Nephron (organoid): Measurements from ENCODE around the gene GADD45G.
A peak's percentile ranks its signal among the peaks of the same experiment; 100 is the strongest.

ENCODE experiments used
- H3K27ac Mint-ChIP-seq, 3 experiments: 2 replicates each; pipeline ENCODE4 v1.8.0; 2020; ENCODE audit warnings: mixed read lengths in 3 of 3, mild to moderate bottlenecking in 2 of 3, moderate library complexity in 1 of 3
- H3K27me3 Mint-ChIP-seq: 2 replicates; pipeline ENCODE4 v1.8.0; 2021; ENCODE audit warnings: low read depth, mild to moderate bottlenecking, moderate library complexity, mixed read lengths
- H3K36me3 Mint-ChIP-seq: 2 replicates; pipeline ENCODE4 v1.8.0; 2020; ENCODE audit warnings: low read depth, mixed read lengths
- H3K4me1 Mint-ChIP-seq: 2 replicates; pipeline ENCODE4 v1.8.0; 2020; ENCODE audit warnings: mixed read lengths
- H3K4me3 Mint-ChIP-seq, 3 experiments: 2 replicates each; pipeline ENCODE4 v1.8.0; 2020; ENCODE audit warnings: mild to moderate bottlenecking in 3 of 3, mixed read lengths in 3 of 3, moderate library complexity in 2 of 3
- H3K9me3 Mint-ChIP-seq: 2 replicates; pipeline ENCODE4 v1.8.0; 2020; ENCODE audit warnings: mixed read lengths
- CTCF ChIP-seq, 3 experiments: fragments of 200-600 bp; sonication (generic); IDR thresholded peaks; one replicate each; pipeline ENCODE4 v1.5.0; 2021; ENCODE audit warnings: antibody characterized with exemption in 3 of 3; ENCODE audit not compliant: unreplicated experiment in 3 of 3

Gene GADD45G

GRCh38 chr9:89654025-89654662 lies 49.3 kb downstream of the GADD45G start:
- H3K4me3 Mint-ChIP-seq, result no peak overlapping the region
- TF ChIP-seq CTCF (IDR thresholded peaks at IDR 0.05; ENCODE audit: unreplicated experiment in 3 of 3), result no peak
- H3K36me3 Mint-ChIP-seq, result no peaks in the 10 kb centered on the region
- peaks cover 52% of the 10 kb centered on the region for H3K4me1 Mint-ChIP-seq
- no peak overlapping the region for H3K27ac Mint-ChIP-seq
- H3K9me3 Mint-ChIP-seq, result no peaks in the 10 kb centered on the region
- H3K27me3 Mint-ChIP-seq, result peaks cover 29% of the 10 kb centered on the region

GRCh38 chr9:89655056-89655989 lies 50.5 kb downstream of the GADD45G start:
- no peak for TF ChIP-seq CTCF (IDR thresholded peaks at IDR 0.05; ENCODE audit: unreplicated experiment in 3 of 3)
- H3K4me3 Mint-ChIP-seq, result no peak overlapping the region
- peak overlapping the region; percentile 23 to 57 (median 55) for H3K27ac Mint-ChIP-seq
- no peaks in the 10 kb centered on the region for H3K9me3 Mint-ChIP-seq
- H3K36me3 Mint-ChIP-seq, result no peaks in the 10 kb centered on the region
- H3K4me1 Mint-ChIP-seq, result peaks cover 53% of the 10 kb centered on the region
- peaks cover 24% of the 10 kb centered on the region for H3K27me3 Mint-ChIP-seq
